Activated CD4-positive, alpha-beta T cell treated with anti-CD3 and anti-CD28 coated beads for 36 hours (primary cell): ENCODE data around the gene HAAO. TPM values are rescaled to one million over a fixed set of nuclear protein-coding genes. Genes with fewer than 3 reads are reported as not detected.
A peak's percentile ranks its signal among the peaks of the same experiment; 100 is the strongest.
"Not testable (repeated sequence)": the region's sequence is repeated elsewhere in the genome, so short reads cannot be mapped to it uniquely, and the experiment has no call there.

Experiments
- ATAC-seq: fragments of 200-7000 bp; cut with Tn5 transposase; one replicate; pipeline ENCODE4 v1.10.0; 2021; ENCODE audit warnings: mild to moderate bottlenecking, moderate library complexity
- CTCF ChIA-PET: fragments of 350-600 bp; sonication (Branson Sonifier 250); formaldehyde crosslinking; loops from one replicate; lab custom pipeline; 2021; ENCODE audit warnings: antibody characterized with exemption; lab: Charles Lee
- POLR2A ChIA-PET: fragments of 350-600 bp; sonication (Branson Sonifier 250); formaldehyde crosslinking; loops from one replicate; lab custom pipeline; 2021; ENCODE audit warnings: antibody characterized with exemption, inconsistent platforms; lab: Charles Lee
- DNase-seq: peaks from one replicate; pipeline ENCODE4 v3.0.0-alpha.2; 2020
- H3K27ac Mint-ChIP-seq: one replicate; pipeline ENCODE4 v1.8.0; 2021; ENCODE audit warnings: mixed read lengths
- H3K27me3 Mint-ChIP-seq: one replicate; pipeline ENCODE4 v1.8.0; 2021; ENCODE audit warnings: mixed read lengths
- H3K36me3 Mint-ChIP-seq: one replicate; pipeline ENCODE4 v1.8.0; 2021; ENCODE audit warnings: low read depth, mixed read lengths
- H3K4me1 Mint-ChIP-seq: one replicate; pipeline ENCODE4 v1.8.0; 2021; ENCODE audit warnings: mixed read lengths
- H3K4me3 Mint-ChIP-seq: one replicate; pipeline ENCODE4 v1.8.0; 2021; ENCODE audit warnings: mild to moderate bottlenecking, moderate library complexity, mixed read lengths
- H3K9me3 Mint-ChIP-seq: one replicate; pipeline ENCODE4 v1.8.0; 2021; ENCODE audit warnings: low read depth, mixed read lengths
- intact Hi-C, 2 experiments: fragments of 100-400 bp; cut with DNase I in 1 of 2; cut with micrococcal nuclease in 1 of 2; formaldehyde crosslinking; loops; one replicate each; pipeline versions ENCODE4 v1.14.2 to v1.15.1; 2022 to 2024; cut with DNase I, micrococcal nuclease
- total RNA-seq, 2 experiments: library from RNA; stranded (reverse); gene quantifications; one replicate each; pipeline ENCODE4 v1.2.3, GENCODE V29; 2021

Gene HAAO
- 1 to 10 TPM in 1 of 2 experiments, under 1 TPM in 1; 0.86 to 1.2 TPM for total RNA-seq

DNA sequence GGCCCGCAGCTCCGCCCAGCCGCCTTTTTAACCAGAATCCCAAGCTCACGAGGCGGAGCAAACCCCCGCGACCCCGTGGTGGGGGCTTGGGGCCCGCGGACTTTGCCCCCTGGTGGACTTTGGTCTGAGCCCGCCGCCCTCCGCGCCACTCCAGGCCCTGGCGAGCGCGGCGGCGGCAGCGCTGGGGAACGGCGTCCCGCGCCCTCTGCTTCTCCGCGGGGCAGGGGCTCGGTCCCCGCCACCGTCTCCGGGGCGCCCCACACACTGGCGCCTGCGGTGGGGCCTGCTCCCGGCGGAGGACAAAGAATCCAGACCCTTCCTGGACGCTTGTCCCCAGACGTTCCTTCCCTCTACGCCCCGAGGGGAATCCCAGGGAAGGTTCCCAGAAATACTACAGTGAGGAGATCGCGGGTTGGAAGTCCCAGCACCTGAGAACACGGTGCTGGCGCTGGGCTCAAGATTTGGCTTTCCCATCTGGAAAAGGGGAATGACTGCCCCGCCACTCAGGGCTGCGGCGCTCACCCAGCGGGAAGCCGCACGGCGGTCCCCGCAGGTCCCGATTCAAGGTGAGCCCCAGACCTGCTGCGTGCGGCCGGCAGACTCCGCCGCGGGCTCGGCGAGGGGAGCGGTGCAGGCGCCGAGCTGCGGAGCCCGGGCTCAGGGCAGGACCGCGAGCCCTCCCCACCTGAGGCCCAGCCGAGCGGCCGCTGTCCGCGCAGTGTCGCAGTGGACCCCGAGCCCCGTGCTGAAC lies at the start of gene HAAO:
TSS of gene HAAO (minus strand) at position 1 of the 751 bp plus-strand sequence. CDS start 47 bp downstream, outside the sequence.
- peak within 1 kb of the TSS; percentile 70 for H3K4me3 Mint-ChIP-seq
- ATAC-seq (peak; percentile 50), DNase-seq (peak; percentile 30)
- peaks cover 1% of the 10 kb centered on the region for H3K36me3 Mint-ChIP-seq
- H3K27ac Mint-ChIP-seq: peak within 1 kb of the TSS; percentile 66
- ChIA-PET CTCF (interaction anchor here (0.6 to 1.0 kb wide), 4 partner anchors 12 to 129 kb away, joined by 3 read pairs; no protein-coding TSS in a partner anchor), POLR2A (interaction anchor here (1.1 kb wide), 1 partner anchor 16 kb away, joined by 3 read pairs; no protein-coding TSS in a partner anchor)
- H3K9me3 Mint-ChIP-seq: no peaks in the 10 kb centered on the region
- intact Hi-C loops: loop anchor here in 1 of 2 experiments (2.0 kb wide), 2 partner anchors 38 to 298 kb away; no protein-coding TSS in a partner anchor
- peaks cover 37% of the 10 kb centered on the region for H3K4me1 Mint-ChIP-seq
- peaks cover 39% of the 10 kb centered on the region for H3K27me3 Mint-ChIP-seq

DNA sequence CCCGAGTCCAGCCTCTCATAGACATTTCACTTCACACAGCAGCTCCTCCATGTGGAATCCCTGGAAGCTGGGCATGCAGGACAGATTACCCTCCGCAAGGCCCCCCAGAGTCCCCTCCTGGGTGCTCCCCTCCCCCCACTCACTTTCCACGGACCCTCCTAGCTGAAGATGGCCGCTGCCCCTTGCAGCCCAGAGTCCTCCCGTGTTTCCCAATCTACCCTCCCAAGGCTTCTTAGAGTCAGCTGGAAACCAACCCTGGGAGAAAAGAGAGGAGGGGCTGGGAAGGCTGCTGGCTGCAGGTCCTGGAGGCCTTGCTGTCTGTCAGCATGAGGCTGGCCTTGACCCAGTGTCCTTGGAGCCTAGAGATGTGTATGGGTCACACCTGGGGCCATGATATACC lies 49.0 kb upstream of the HAAO start:
- ChIA-PET POLR2A (no interaction called here), CTCF (interaction anchor here (0.6 to 3.4 kb wide), 3 partner anchors 12 to 719 kb away, joined by 3 to 26 read pairs (median 3); no protein-coding TSS in a partner anchor)
- Mint-ChIP-seq H3K4me1 (no peaks in the 10 kb centered on the region), H3K4me3 (no peak overlapping the region), H3K9me3 (no peaks in the 10 kb centered on the region), H3K27ac (no peak overlapping the region), H3K36me3 (no peaks in the 10 kb centered on the region), H3K27me3 (no peaks in the 10 kb centered on the region)
- intact Hi-C loops: no loop called here
- DNase-seq (no peak), ATAC-seq (no peak)

DNA sequence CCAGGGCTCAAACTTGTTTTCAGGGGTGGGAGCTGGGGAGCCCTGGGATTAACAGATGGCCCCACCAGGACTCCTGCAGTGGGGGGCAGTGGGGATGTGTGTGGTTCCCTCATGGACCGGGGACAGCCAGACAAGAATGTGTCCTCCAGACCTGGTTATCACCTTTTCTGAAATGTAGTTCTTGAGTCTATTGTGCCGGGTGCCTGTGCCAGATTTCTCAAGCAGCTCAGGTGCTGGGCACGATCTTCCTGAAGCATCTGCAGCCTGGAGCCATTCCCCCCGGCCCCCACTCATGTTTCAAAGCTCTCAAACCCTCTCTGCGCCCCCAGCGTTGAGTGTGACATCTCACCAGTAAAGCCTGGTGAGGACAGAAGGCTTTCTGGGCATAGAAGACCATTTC lies 48.4 kb upstream of the HAAO start:
- DNase-seq (no peak), ATAC-seq (no peak)
- no peaks in the 10 kb centered on the region for H3K4me1 Mint-ChIP-seq
- no peak overlapping the region for H3K27ac Mint-ChIP-seq
- H3K27me3 Mint-ChIP-seq: no peaks in the 10 kb centered on the region
- H3K9me3 Mint-ChIP-seq: no peaks in the 10 kb centered on the region
- ChIA-PET POLR2A (no interaction called here), CTCF (interaction anchor here (0.6 to 3.4 kb wide), 2 partner anchors 12 to 720 kb away, joined by 3 to 26 read pairs; no protein-coding TSS in a partner anchor)
- H3K4me3 Mint-ChIP-seq: no peak overlapping the region
- intact Hi-C loops: no loop called here
- H3K36me3 Mint-ChIP-seq: no peaks in the 10 kb centered on the region

DNA sequence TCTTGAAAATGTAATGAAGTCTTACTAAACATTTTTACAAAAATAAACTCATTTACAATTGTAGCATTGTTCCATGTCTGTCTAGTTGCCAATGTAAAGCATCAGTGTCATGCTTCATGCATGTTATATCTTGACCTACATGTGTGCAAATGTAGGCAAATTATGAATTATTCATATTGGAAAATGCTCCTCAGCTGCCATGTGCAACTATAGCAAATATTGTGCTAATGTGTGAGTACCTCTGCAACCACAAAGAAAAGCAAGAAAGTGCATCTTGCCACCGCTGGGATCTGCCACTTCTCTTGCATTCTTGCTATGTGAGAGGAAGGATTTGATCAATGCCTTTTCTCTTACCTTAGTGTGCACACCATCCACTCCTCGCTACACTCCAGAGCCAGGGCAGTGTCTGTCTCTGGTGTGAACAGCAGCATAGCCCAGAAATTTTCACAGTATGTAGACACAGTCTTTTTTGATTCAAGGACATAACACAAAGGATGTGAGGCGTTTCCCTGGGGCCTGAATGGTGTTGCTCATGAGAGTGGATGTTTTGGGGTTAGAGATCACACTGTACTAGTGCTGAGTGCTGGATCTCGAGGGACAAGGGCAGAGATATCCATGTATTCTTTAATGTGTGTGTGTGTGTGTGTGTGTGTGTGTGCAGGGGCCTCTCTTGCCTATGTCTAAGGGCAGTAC lies 47.6 kb upstream of the HAAO start:
- Mint-ChIP-seq H3K27ac (no peak overlapping the region), H3K4me3 (no peak overlapping the region), H3K27me3 (no peaks in the 10 kb centered on the region), H3K36me3 (no peaks in the 10 kb centered on the region), H3K4me1 (no peaks in the 10 kb centered on the region), H3K9me3 (no peaks in the 10 kb centered on the region)
- intact Hi-C loops: no loop called here
- ATAC-seq (no peak), DNase-seq (no peak)
- ChIA-PET CTCF (interaction anchor here (1.0 to 3.4 kb wide), 2 partner anchors 11 to 19 kb away, joined by 5 to 26 read pairs; no protein-coding TSS in a partner anchor), POLR2A (no interaction called here)

DNA sequence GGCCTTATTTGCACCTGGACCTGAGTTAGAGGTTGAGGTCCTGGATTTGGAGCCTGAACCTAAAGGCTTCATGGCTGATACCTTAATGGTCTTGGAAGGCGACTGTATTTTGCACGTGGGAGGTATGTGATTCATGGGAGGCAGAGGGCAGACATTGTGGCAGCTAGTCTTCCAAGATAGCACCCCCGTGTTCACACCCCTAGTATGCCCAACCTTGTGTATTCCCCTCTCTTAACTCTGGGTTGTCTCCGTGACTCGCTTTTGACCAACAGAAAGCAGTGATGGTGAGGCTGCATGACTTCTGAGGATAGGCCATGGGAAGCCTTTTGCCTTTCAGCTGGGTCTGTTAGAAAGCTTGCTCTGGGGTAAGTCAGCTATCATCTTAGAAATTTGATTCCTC lies 45.8 kb upstream of the HAAO start:
- CTCF ChIA-PET: interaction anchor here (1.3 to 3.4 kb wide), 3 partner anchors 9 to 13 kb away, joined by 3 to 26 read pairs (median 3); no protein-coding TSS in a partner anchor
- Mint-ChIP-seq H3K4me3 (no peak overlapping the region), H3K27me3 (no peaks in the 10 kb centered on the region), H3K36me3 (no peaks in the 10 kb centered on the region), H3K9me3 (no peaks in the 10 kb centered on the region), H3K4me1 (no peaks in the 10 kb centered on the region), H3K27ac (no peak overlapping the region)
- POLR2A ChIA-PET: no interaction called here
- DNase-seq: no peak
- no peak for ATAC-seq
- intact Hi-C loops: no loop called here

DNA sequence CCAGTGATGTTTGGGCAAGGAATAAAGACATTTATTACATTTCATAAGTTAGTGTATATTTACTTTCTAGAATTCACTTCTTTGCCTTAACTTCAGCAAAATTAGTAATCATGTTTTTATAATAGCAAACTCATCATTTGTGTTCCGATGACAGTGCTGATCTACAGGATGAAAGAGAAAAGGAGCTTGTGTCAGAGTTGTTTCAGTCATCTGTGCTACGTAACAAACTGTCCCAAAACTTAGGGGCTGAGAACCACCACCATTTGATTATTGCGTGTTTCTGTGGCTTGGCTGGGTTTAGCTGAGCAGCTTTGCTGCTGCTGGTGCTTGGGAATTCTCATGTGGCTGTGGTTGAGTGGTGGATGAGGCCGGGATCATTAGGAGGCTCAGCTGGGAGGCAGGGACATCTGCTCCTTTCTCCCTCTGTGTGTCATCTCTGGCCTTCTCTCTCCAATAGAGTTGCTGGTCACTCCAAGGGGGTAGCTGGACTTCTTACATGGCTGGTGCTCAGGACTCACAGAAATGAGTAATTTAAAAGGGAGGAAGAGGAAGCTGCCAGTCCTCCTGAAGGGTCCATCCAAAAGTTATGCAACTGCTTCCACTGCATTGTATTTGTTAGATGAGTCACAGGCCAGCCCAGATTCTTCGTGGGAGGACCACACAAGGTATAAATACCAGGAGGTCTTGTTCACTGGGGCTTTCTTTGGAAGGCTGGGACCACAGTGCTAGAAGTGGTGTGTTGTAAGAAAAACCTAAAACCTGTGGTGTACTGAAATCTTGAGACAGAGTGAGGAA lies 43.4 kb upstream of the HAAO start:
- no peak overlapping the region for H3K4me3 Mint-ChIP-seq
- CTCF ChIA-PET: interaction anchor here (1.4 to 1.8 kb wide), 2 partner anchors 22 to 23 kb away, joined by 3 to 6 read pairs; no protein-coding TSS in a partner anchor
- no peaks in the 10 kb centered on the region for H3K36me3 Mint-ChIP-seq
- H3K9me3 Mint-ChIP-seq: no peaks in the 10 kb centered on the region
- intact Hi-C loops: no loop called here
- H3K27me3 Mint-ChIP-seq: no peaks in the 10 kb centered on the region
- DNase-seq: no peak
- POLR2A ChIA-PET: no interaction called here
- H3K4me1 Mint-ChIP-seq: no peaks in the 10 kb centered on the region
- ATAC-seq: no peak
- H3K27ac Mint-ChIP-seq: no peak overlapping the region

DNA sequence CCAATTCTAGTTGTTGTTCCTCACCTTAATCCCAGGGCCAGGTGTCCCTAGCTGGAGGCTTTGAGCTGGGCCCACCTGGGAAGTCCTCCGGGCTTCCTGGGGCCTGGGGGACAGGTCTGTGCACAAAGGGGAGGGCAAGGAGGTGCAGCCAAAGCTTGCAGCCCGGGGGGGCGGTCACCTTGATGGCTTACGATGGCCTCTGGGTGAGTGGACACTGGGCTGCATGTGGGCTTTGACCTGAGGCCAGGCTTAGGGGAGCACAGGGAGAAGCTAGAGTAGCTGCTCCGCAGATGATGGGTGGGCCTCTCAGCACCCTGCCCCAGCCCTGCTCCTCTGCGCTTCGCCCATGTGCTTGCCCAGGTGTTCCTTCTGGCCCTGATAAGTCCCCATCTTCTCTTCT lies 41.8 kb upstream of the HAAO start:
- DNase-seq (no peak), ATAC-seq (no peak)
- H3K4me1 Mint-ChIP-seq: no peaks in the 10 kb centered on the region
- H3K36me3 Mint-ChIP-seq: no peaks in the 10 kb centered on the region
- intact Hi-C loops: no loop called here
- no peak overlapping the region for H3K4me3 Mint-ChIP-seq
- no peaks in the 10 kb centered on the region for H3K9me3 Mint-ChIP-seq
- H3K27ac Mint-ChIP-seq: no peak overlapping the region
- CTCF ChIA-PET: interaction anchor here (0.6 to 1.8 kb wide), 3 partner anchors 25 to 685 kb away, joined by 3 to 6 read pairs (median 3); no protein-coding TSS in a partner anchor
- POLR2A ChIA-PET: no interaction called here
- no peaks in the 10 kb centered on the region for H3K27me3 Mint-ChIP-seq

DNA sequence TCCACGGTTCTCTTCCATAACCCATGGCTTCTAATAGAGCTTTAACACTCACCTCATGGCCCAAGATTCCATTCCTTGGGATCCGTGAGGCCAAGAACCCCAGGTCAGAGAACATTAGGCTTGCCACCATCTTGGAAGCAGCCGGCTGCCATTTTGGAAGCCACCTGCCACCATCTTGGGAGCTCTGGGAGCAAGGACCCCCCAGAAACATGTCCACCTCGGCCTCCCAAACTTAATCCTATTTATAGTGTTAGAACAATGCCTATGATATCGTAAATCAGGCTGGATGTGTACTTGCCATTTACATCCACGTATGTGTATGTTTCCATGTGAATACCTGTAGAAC lies 39.9 kb upstream of the HAAO start:
- POLR2A ChIA-PET: no interaction called here
- CTCF ChIA-PET: interaction anchor here (0.6 to 1.4 kb wide), 2 partner anchors 22 to 295 kb away, joined by 3 to 4 read pairs; no protein-coding TSS in a partner anchor
- no peaks in the 10 kb centered on the region for H3K27me3 Mint-ChIP-seq
- ATAC-seq (no peak), DNase-seq (no peak)
- intact Hi-C loops: no loop called here
- H3K36me3 Mint-ChIP-seq: no peaks in the 10 kb centered on the region
- H3K4me1 Mint-ChIP-seq: peaks cover 9% of the 10 kb centered on the region
- no peaks in the 10 kb centered on the region for H3K9me3 Mint-ChIP-seq
- H3K4me3 Mint-ChIP-seq: no peak overlapping the region
- H3K27ac Mint-ChIP-seq: no peak overlapping the region

DNA sequence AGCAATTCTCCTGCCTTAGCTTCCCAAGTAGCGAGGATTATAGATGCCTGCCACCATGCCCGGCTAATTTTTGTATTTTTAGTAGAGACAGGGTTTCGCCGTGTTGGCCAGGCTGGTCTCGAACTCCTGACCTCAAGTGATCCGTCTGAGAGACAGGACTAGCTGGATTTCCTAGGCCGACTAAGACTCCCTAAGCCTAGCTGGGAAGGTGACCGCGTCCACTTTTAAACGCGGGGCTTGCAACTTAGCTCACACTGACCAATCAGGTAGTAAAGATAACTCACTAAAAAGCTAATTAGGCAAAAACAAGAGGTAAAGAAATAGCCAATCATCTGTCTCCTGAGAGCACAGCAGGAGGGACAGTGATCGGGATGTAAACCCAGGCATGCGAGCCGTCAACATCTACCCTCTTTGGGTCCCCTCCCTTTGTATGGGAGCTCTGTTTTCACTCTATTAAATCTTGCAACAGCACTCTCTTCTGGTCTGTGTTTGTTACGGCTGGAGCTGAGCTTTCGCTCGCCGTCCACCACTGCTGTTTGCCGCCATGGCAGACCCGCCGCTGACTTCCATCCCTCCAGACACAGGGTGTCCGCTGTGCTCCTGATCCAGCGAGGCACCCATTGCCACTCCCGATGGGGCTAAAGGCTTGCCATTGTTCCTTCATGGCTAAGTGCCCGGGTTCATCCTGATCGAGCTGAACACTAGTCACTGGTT lies 39.3 kb upstream of the HAAO start:
- ATAC-seq, H3K9me3 Mint-ChIP-seq, H3K4me1 Mint-ChIP-seq, intact Hi-C loops, DNase-seq, H3K27ac Mint-ChIP-seq, H3K4me3 Mint-ChIP-seq, H3K27me3 Mint-ChIP-seq, POLR2A ChIA-PET, H3K36me3 Mint-ChIP-seq: not testable (repeated sequence)
- CTCF ChIA-PET: interaction anchor here (0.7 to 1.5 kb wide), 3 partner anchors 21 to 95 kb away, joined by 3 to 6 read pairs (median 4); no protein-coding TSS in a partner anchor

DNA sequence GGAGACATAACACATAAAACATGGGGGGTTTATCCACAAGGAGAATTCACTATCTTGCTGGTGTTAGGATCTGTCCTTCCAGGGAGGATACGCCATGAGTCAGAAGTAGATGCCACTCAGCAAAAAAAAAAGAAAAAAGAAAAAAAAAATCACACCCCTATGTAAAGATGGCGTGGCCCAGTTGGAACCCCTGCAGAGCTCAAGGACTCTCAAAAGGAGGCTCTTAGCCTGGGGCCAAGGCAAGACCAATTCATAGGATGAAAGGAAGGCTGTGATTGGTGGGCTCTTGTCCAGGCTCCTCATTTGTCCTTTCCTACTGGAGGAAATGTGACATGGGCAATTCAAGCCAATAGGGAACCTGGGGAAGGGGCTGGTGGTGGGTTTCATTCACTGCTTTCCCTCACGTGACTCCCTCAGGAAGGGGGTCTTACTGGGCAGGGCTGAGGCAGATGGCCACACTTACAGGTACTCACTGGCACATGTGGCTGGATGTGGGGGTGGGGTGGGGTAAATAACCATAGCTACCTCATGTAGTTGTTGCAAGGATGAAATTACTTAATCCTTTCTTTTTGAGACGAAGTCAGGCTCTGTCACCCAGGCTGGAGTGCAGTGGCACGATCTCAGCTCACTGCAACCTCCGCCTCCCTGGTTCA lies 38.7 kb upstream of the HAAO start:
- CTCF ChIA-PET: interaction anchor here (0.6 to 2.2 kb wide), 7 partner anchors 18 to 398 kb away, joined by 3 to 10 read pairs (median 3); no protein-coding TSS in a partner anchor
- Mint-ChIP-seq H3K4me3 (no peak overlapping the region), H3K9me3 (no peaks in the 10 kb centered on the region), H3K36me3 (no peaks in the 10 kb centered on the region), H3K27ac (no peak overlapping the region), H3K4me1 (peaks cover 10% of the 10 kb centered on the region), H3K27me3 (no peaks in the 10 kb centered on the region)
- DNase-seq (no peak), ATAC-seq (no peak)
- POLR2A ChIA-PET: no interaction called here
- intact Hi-C loops: no loop called here
